IMR-90 (cell line): ENCODE results near the gene TSR1.

Source experiments
- CEBPB ChIP-seq: IDR thresholded peaks from 2 replicates; pipeline ENCODE4 v1.6.1; 2012; ENCODE audit warnings: low read depth, low read length, improper control_type of control experiment
- CHD1 ChIP-seq: IDR thresholded peaks from 2 replicates; pipeline ENCODE4 v1.6.1; 2012; ENCODE audit warnings: low read depth, low read length, improper control_type of control experiment
- FOS ChIP-seq: fragments of 150-350 bp; IDR thresholded peaks from 2 replicates; pipeline ENCODE4 v1.6.1; 2016; ENCODE audit warnings: low read depth, low read length
- MAFK ChIP-seq: IDR thresholded peaks from 2 replicates; pipeline ENCODE4 v1.6.1; 2012; ENCODE audit warnings: low read depth, low read length, improper control_type of control experiment
- MAZ ChIP-seq: IDR thresholded peaks from 2 replicates; pipeline ENCODE4 v1.6.1; 2012; ENCODE audit warnings: low read depth, mild to moderate bottlenecking, low read length, improper control_type of control experiment, moderate library complexity, borderline replicate concordance
- MXI1 ChIP-seq: IDR thresholded peaks from 2 replicates; pipeline ENCODE4 v1.6.1; 2012; ENCODE audit warnings: low read depth, mild to moderate bottlenecking, low read length, moderate library complexity, borderline replicate concordance
- NFE2L2 ChIP-seq: fragments of 150-350 bp; IDR thresholded peaks from 2 replicates; pipeline ENCODE4 v1.6.1; 2016; ENCODE audit warnings: low read depth, mild to moderate bottlenecking, low read length
- POLR2A ChIP-seq: IDR thresholded peaks from 2 replicates; pipeline ENCODE4 v1.6.1; 2012; ENCODE audit warnings: mild to moderate bottlenecking, low read depth, low read length
- RAD21 ChIP-seq: IDR thresholded peaks from 2 replicates; pipeline ENCODE4 v1.6.1; 2012; ENCODE audit warnings: low read length, improper control_type of control experiment
- RCOR1 ChIP-seq: IDR thresholded peaks from 2 replicates; pipeline ENCODE4 v1.6.1; 2012; ENCODE audit warnings: mild to moderate bottlenecking, low read length, improper control_type of control experiment; ENCODE audit not compliant: insufficient replicate concordance
- SMC3 ChIP-seq: fragments of 150-350 bp; IDR thresholded peaks from 2 replicates; pipeline ENCODE4 v1.6.1; 2016; ENCODE audit warnings: low read depth, mild to moderate bottlenecking, antibody characterized with exemption, low read length, moderate library complexity
- TF ChIP-seq, protein P1 (sequence below): conservative IDR thresholded peaks from 2 replicates; pipeline ENCODE4 v1.5.1; 2012; ENCODE audit warnings: mild to moderate bottlenecking, low read depth, low read length, improper control_type of control experiment
- TF ChIP-seq, protein P2 (sequence below): fragments of 150-350 bp; IDR thresholded peaks from 2 replicates; pipeline ENCODE4 v1.6.1; 2017; ENCODE audit warnings: mild to moderate bottlenecking, antibody characterized with exemption, low read length, low read depth
- TF ChIP-seq, protein P3 (sequence below): fragments of 150-350 bp; IDR thresholded peaks from 2 replicates; pipeline ENCODE4 v1.6.1; 2016; ENCODE audit warnings: low read depth, mild to moderate bottlenecking, low read length, moderate library complexity, borderline replicate concordance

DNA sequence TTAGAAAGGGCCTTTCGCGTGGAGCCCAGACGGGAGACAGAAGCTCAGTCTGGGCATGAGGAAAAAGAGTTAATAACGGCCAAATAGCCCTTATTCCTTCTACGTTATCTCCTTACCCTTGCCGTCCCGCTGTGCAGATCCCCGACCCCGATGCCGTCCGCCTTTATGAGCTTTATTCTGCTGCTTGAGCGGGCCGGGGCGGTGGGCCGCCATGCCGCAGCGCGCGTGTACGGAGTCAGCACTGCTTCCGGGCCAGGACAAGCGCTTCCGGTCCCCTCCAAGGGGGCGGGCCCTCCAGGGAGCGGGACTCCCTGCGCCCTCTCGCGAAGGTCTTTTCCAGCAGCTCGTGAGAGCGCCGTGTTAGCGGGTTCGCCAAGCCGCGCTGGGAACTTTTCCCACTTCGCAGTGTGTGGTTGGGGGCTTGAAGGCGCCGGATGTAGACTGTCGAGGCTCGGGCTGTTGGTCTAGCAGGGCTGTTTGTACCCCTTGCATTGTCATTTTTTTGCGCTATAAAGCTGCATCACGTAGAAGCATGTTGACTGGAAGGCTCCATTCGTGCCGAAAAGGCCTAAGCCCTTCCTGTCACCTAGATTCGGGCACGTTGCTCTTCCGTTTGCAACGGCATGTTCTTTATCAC lies at the start of gene TSR1:
- TF ChIP-seq, protein P1, sequence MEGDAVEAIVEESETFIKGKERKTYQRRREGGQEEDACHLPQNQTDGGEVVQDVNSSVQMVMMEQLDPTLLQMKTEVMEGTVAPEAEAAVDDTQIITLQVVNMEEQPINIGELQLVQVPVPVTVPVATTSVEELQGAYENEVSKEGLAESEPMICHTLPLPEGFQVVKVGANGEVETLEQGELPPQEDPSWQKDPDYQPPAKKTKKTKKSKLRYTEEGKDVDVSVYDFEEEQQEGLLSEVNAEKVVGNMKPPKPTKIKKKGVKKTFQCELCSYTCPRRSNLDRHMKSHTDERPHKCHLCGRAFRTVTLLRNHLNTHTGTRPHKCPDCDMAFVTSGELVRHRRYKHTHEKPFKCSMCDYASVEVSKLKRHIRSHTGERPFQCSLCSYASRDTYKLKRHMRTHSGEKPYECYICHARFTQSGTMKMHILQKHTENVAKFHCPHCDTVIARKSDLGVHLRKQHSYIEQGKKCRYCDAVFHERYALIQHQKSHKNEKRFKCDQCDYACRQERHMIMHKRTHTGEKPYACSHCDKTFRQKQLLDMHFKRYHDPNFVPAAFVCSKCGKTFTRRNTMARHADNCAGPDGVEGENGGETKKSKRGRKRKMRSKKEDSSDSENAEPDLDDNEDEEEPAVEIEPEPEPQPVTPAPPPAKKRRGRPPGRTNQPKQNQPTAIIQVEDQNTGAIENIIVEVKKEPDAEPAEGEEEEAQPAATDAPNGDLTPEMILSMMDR = peak; percentile 30; the same call in 1 of the 2 replicates
- peak; percentile 79 for TF ChIP-seq POLR2A
- TF ChIP-seq MAZ = peak; percentile 92
- no peak for TF ChIP-seq CHD1
- no peak for TF ChIP-seq CEBPB
- TF ChIP-seq RCOR1 = no peak
- 0 out of 2 replicates have a peak, but pooled peaks have one; percentile 19 for TF ChIP-seq MAFK
- TF ChIP-seq SMC3 = peak; percentile 35
- TF ChIP-seq, protein P2, sequence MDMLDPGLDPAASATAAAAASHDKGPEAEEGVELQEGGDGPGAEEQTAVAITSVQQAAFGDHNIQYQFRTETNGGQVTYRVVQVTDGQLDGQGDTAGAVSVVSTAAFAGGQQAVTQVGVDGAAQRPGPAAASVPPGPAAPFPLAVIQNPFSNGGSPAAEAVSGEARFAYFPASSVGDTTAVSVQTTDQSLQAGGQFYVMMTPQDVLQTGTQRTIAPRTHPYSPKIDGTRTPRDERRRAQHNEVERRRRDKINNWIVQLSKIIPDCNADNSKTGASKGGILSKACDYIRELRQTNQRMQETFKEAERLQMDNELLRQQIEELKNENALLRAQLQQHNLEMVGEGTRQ = no peak; the same call in 1 of the 2 replicates
- peak; percentile 26; the same call in 1 of the 2 replicates for TF ChIP-seq RAD21
- TF ChIP-seq, protein P3, sequence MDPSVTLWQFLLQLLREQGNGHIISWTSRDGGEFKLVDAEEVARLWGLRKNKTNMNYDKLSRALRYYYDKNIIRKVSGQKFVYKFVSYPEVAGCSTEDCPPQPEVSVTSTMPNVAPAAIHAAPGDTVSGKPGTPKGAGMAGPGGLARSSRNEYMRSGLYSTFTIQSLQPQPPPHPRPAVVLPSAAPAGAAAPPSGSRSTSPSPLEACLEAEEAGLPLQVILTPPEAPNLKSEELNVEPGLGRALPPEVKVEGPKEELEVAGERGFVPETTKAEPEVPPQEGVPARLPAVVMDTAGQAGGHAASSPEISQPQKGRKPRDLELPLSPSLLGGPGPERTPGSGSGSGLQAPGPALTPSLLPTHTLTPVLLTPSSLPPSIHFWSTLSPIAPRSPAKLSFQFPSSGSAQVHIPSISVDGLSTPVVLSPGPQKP = no peak
- TF ChIP-seq FOS = no peak
- no peak for TF ChIP-seq NFE2L2
- TF ChIP-seq MXI1 = peak; percentile 99
